HepG2 (cell line): ENCODE results near the gene CD209. TPM values are rescaled to one million over a fixed set of nuclear protein-coding genes. Genes with fewer than 3 reads are reported as not detected.

Experiments
- ATAC-seq: fragments of 200-7000 bp; cut with Tn5 transposase; 3 replicates; pipeline ENCODE4 v1.9.1; 2020; ENCODE audit warnings: mild to moderate bottlenecking, moderate library complexity
- BruUV-seq: library from RNA; stranded (reverse); fragments of 400-500 nt; replicated peaks from 2 replicates; lab custom pipeline; 2021; lab: Mats Ljungman, UMichigan
- CTCF ChIA-PET: fragments of 300-600 bp; formaldehyde crosslinking; extraction: SDS; loops from one replicate; lab custom pipeline; 2021; ENCODE audit warnings: low total read pairs, inconsistent platforms, low intra/inter-chr PET ratio; lab: Yijun Ruan, JAX
- POLR2A ChIA-PET: fragments of 350-600 bp; sonication (Branson Sonifier 250); formaldehyde crosslinking; loops from one replicate; lab custom pipeline; 2020; ENCODE audit warnings: antibody characterized with exemption, inconsistent platforms; lab: Yijun Ruan, JAX
- DNase-seq: peaks from one replicate; pipeline ENCODE4 v3.0.0-alpha.2; 2015; ENCODE audit warnings: low spot score
- FAIRE-seq: peaks from 3 replicates; lab custom pipeline; 2011; peaks lifted over from hg19 to GRCh38; lab: Jason Lieb, UNC
- H2AFZ ChIP-seq: one replicate; pipeline ENCODE4 v1.6.1; 2011; ENCODE audit warnings: low read length, inconsistent platforms
- H3K27ac ChIP-seq: fragments of 300-600 bp; 3 replicates; pipeline ENCODE4 v1.8.0; 2011; ENCODE audit warnings: mixed run types, mild to moderate bottlenecking, mixed read lengths, low read length, inconsistent platforms; ENCODE audit not compliant: insufficient read depth; ENCODE audit errors: extremely low read length
- H3K27me3 ChIP-seq, 2 experiments: fragments of 200-600 bp in 1 of 2; 2 replicates in 1 of 2; 3 replicates in 1 of 2; pipeline versions ENCODE4 v1.6.0 to v1.8.0; 2011; ENCODE audit warnings: low read length in 2 of 2, mild to moderate bottlenecking in 2 of 2, moderate library complexity in 2 of 2, inconsistent platforms in 1 of 2; ENCODE audit not compliant: insufficient read depth in 2 of 2, control insufficient read depth in 1 of 2
- H3K36me3 ChIP-seq, 2 experiments: fragments of 200-600 bp in 1 of 2; replicated peaks in 1 of 2; 2 replicates in 1 of 2; 3 replicates in 1 of 2; pipeline versions ENCODE4 v1.5.1 to v1.8.0; 2011; ENCODE audit warnings: low read length in 2 of 2, inconsistent platforms in 1 of 2; ENCODE audit not compliant: insufficient read depth in 2 of 2, control insufficient read depth in 1 of 2
- H3K4me1 ChIP-seq: 2 replicates; pipeline ENCODE4 v1.5.1; 2012; ENCODE audit warnings: low read length, inconsistent platforms; ENCODE audit not compliant: insufficient read depth
- H3K4me2 ChIP-seq: 2 replicates; pipeline ENCODE4 v1.6.0; 2011; ENCODE audit warnings: low read depth, low read length, inconsistent platforms
- H3K4me3 ChIP-seq, 3 experiments: fragments of 200-600 bp in 1 of 3; sonication (generic), shearing (Covaris generic) in 1 of 3; replicated peaks in 1 of 3; 2 replicates each; pipeline ENCODE4 v1.5.1; 2011 to 2016; ENCODE audit warnings: low read length in 3 of 3, inconsistent platforms in 2 of 3, low read depth in 2 of 3, mild to moderate bottlenecking in 2 of 3, control low read depth in 1 of 3, mixed read lengths in 1 of 3; ENCODE audit not compliant: insufficient read depth in 1 of 3
- H3K79me2 ChIP-seq: one replicate; pipeline ENCODE4 v1.6.1; 2011; ENCODE audit warnings: low read length, inconsistent platforms; ENCODE audit not compliant: insufficient read depth
- H3K9ac ChIP-seq: 2 replicates; pipeline ENCODE4 v1.6.0; 2011; ENCODE audit warnings: mild to moderate bottlenecking, low read depth, low read length, inconsistent platforms; ENCODE audit not compliant: insufficient read depth
- H3K9me3 ChIP-seq: 2 replicates; pipeline ENCODE4 v1.5.1; 2012; ENCODE audit warnings: mild to moderate bottlenecking, low read length
- H4K20me1 ChIP-seq: 2 replicates; pipeline ENCODE4 v1.6.0; 2011; ENCODE audit warnings: inconsistent platforms, mild to moderate bottlenecking, low read length, moderate library complexity; ENCODE audit not compliant: insufficient read depth
- CAMTA2 ChIP-seq: sonication (generic); formaldehyde crosslinking; IDR thresholded peaks from 2 replicates; pipeline ENCODE4 v1.4.0; 2020; ENCODE audit warnings: mild to moderate bottlenecking, missing genetic modification reagents, borderline replicate concordance
- POLR2AphosphoS2 ChIP-seq: IDR thresholded peaks from 2 replicates; pipeline ENCODE4 v1.6.1; 2011; ENCODE audit warnings: low read depth, low read length, improper control_type of control experiment
- ZNF205 ChIP-seq: IDR thresholded peaks from 2 replicates; pipeline ENCODE4 v1.6.1; 2018; ENCODE audit warnings: missing biosample characterization, missing genetic modification reagents
- WGBS: methylation state at CpG from one replicate; pipeline ENCODE4 v1.1.6; 2017; ENCODE audit warnings: low lambda C conversion rate; 5-methylcytosine and 5-hydroxymethylcytosine counted together
- in situ Hi-C: cut with HindIII; loops from 2 replicates; pipeline ENCODE4 v1.10.0; 2017; ENCODE audit warnings: low pct_unique_long_range_greater_than_20kb; ENCODE audit not compliant: extremely low pct_ligation_motif_present
- intact Hi-C: fragments of 100-400 bp; cut with micrococcal nuclease; formaldehyde crosslinking; loops from one replicate; pipeline ENCODE4 v1.10.0; 2022; ENCODE audit not compliant: unreplicated experiment
- polyA plus RNA-seq, 8 experiments: library from polyadenylated mRNA; depleted of rRNA in 3 of 8; stranded (reverse) in 7 of 8; unstranded in 1 of 8; fragments of >200 nt; fragmentation: Illumina TruSeq in 4 of 8; extraction: Trizol in 4 of 8; gene quantifications; 2 replicates each; pipeline versions ENCODE4 v1.2.1 to v1.2.3, GENCODE V29; 2011 to 2016; ENCODE audit warnings: low read depth in 4 of 8, missing spikeins in 1 of 8, mixed read lengths in 1 of 8; ENCODE audit not compliant: insufficient read depth in 1 of 8
- total RNA-seq, 5 experiments: library from RNA; depleted of rRNA; stranded (reverse); fragments of >200 nt; fragmentation: Illumina TruSeq; extraction: Trizol; gene quantifications; 2 replicates each; pipeline ENCODE4 v1.2.3, GENCODE V29; 2016; ENCODE audit warnings: low read depth in 1 of 5
- TF ChIP-seq, protein P1 (sequence below): sonication (generic); formaldehyde crosslinking; conservative IDR thresholded peaks from 2 replicates; pipeline ENCODE4 v1.4.0; 2020; ENCODE audit warnings: missing genetic modification reagents
- TF ChIP-seq, protein P2 (sequence below): sonication (generic); formaldehyde crosslinking; IDR thresholded peaks from 2 replicates; pipeline ENCODE4 v1.4.0; 2020; ENCODE audit warnings: missing genetic modification reagents

Gene CD209
- total and polyA plus RNA-seq, 2 of the 13 experiments (the other 11 are each of a cell fraction or from before 2014, with no cell fraction given), result not detected

DNA sequence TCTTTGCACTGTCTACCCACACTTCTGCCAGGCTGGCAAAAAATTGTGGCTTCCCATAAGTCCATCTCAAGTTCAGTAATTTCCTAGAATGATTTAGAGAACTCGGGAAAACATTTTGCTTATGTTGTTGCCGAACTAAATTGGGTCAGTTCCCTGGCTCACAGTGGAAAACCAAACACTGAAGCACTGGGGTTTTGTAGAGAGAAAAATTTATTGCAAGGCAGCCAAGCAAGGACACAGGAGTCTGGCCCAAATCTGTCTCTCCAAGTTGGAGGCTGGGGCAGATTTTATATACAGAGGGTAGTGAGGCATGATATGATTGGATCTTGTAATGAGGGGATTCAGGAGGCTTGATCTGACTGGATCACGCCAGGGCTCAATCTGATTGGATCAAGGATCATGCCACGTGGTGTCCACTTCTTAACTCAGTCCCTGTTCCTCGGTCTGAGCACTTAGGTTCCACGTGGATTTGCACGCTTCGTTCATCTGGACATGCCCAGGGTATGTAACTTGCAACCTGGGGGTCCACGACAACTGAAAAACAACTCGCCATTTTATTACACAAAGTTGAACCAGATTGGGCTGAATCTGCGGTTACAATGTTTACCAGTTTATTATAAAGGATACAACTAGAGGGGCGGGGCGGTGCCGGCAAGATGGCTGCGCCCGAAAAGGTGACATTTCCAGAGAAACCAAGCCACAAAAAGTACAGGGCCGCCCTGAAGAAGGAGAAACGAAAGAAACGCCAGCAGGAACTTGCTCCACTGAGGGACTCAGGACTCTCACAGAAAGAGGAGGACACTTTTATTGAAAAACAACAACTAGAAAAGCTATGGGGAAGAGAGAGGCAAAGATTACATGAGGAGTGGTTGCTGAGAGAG, 7.3 kb downstream of the CD209 start:
- no peak overlapping the region for H3K9ac ChIP-seq
- ChIA-PET CTCF (no interaction called here), POLR2A (no interaction called here)
- H3K36me3 ChIP-seq, result no peaks in the 10 kb centered on the region
- FAIRE-seq, result no peak
- H3K4me3 ChIP-seq, result no peak overlapping the region
- no peak overlapping the region for H3K27ac ChIP-seq
- TF ChIP-seq ZNF205 (CRISPR knock-in tag) (no peak), POLR2AphosphoS2 (no peak), CAMTA2 (CRISPR knock-in tag) (no peak)
- TF ChIP-seq, protein P1, sequence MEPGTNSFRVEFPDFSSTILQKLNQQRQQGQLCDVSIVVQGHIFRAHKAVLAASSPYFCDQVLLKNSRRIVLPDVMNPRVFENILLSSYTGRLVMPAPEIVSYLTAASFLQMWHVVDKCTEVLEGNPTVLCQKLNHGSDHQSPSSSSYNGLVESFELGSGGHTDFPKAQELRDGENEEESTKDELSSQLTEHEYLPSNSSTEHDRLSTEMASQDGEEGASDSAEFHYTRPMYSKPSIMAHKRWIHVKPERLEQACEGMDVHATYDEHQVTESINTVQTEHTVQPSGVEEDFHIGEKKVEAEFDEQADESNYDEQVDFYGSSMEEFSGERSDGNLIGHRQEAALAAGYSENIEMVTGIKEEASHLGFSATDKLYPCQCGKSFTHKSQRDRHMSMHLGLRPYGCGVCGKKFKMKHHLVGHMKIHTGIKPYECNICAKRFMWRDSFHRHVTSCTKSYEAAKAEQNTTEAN (CRISPR knock-in tag), result no peak
- TF ChIP-seq, protein P2, sequence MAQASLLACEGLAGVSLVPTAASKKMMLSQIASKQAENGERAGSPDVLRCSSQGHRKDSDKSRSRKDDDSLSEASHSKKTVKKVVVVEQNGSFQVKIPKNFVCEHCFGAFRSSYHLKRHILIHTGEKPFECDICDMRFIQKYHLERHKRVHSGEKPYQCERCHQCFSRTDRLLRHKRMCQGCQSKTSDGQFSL (CRISPR knock-in tag), result no peak
- peaks cover 10% of the 10 kb centered on the region; the same call in 1 of the 2 replicates for H3K4me1 ChIP-seq
- no peak overlapping the region for H2AFZ ChIP-seq
- in situ Hi-C loops, result no loop called here
- ATAC-seq, result no peak
- no peak for DNase-seq
- intact Hi-C loops, result no loop called here
- no peaks in the 10 kb centered on the region for H3K79me2 ChIP-seq
- no peak overlapping the region for H3K4me2 ChIP-seq
- no peaks in the 10 kb centered on the region for H4K20me1 ChIP-seq
- no peaks in the 10 kb centered on the region for H3K9me3 ChIP-seq
- H3K27me3 ChIP-seq, result peaks cover 3 to 26% of the 10 kb centered on the region in 2 experiments; a peak in 2 of 5 replicates
- WGBS, result 30% methylated on average over 19 of the region's 19 CpGs
- BruUV-seq, result no TSS peak
